ENCODE results near the gene HEXIM1.

The HEXIM1 gene

GRCh38 chr17:45147581-45148182, 593 bp upstream of the HEXIM1 start:
- peak; percentile 61 for DNase-seq

DNA sequence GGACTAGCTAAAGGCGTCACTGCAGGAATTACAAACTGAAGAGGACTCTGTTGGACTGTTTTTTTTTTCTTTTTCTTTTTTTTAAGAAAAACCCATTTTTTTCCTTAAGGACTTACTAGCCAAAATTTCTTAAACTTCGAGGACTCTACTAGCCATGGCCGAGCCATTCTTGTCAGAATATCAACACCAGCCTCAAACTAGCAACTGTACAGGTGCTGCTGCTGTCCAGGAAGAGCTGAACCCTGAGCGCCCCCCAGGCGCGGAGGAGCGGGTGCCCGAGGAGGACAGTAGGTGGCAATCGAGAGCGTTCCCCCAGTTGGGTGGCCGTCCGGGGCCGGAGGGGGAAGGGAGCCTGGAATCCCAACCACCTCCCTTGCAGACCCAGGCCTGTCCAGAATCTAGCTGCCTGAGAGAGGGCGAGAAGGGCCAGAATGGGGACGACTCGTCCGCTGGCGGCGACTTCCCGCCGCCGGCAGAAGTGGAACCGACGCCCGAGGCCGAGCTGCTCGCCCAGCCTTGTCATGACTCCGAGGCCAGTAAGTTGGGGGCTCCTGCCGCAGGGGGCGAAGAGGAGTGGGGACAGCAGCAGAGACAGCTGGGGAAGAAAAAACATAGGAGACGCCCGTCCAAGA, 878 bp downstream of the HEXIM1 start:
- peak; percentile 60 for DNase-seq

- DNase-seq, result peak; percentile 21
Measured at GRCh38 chr17:45149669-45150664, 1.7 kb downstream of the HEXIM1 start.

- DNase-seq, result no peak
Measured at GRCh38 chr17:45150911-45151809, 2.9 kb downstream of the HEXIM1 start.

- DNase-seq, result no peak
Measured at GRCh38 chr17:45155029-45155428, 6.8 kb downstream of the HEXIM1 start.

DNA sequence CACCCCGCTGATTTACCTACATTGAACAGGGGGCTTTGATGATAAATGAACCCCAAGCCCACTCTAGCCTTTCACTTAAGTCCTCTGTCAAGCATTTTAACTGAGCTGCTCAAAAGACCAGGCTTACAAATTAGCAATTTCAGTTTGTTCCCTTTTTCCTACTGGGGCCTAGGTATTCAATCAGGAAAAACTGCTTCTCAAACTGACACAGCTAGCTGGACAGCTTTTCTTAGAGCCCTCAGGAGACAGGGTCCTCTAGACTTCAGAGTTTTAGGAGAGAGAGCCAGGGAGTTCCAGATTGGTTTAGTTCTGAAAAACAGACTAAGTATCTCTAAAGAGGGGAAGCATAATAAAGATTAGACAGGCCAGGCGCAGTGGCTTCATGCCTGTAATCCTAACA, 7.2 kb downstream of the HEXIM1 start:
- DNase-seq, result no peak

DNA sequence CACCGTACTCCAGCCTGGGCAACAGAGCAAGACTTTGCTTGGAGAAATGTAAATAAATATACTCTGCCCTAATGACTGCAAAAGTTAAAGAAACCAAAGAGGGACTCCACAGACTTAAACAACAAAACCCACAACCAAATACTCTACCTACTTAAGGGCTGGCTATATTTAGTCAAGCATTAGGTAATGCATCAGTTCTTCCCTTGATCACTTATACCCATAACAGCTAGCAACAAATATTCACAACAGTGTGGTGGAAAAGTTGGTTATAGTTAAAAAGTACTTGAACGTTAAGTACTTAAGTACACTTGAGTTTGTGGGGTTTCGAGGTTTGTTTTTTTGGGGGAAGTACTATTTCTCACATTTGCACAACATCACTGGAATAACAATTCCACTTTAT, 8.0 kb downstream of the HEXIM1 start:
- no peak for DNase-seq

- DNase-seq, result peak; percentile 48
Measured at GRCh38 chr17:45160447-45161287, 12.4 kb downstream of the HEXIM1 start.

DNA sequence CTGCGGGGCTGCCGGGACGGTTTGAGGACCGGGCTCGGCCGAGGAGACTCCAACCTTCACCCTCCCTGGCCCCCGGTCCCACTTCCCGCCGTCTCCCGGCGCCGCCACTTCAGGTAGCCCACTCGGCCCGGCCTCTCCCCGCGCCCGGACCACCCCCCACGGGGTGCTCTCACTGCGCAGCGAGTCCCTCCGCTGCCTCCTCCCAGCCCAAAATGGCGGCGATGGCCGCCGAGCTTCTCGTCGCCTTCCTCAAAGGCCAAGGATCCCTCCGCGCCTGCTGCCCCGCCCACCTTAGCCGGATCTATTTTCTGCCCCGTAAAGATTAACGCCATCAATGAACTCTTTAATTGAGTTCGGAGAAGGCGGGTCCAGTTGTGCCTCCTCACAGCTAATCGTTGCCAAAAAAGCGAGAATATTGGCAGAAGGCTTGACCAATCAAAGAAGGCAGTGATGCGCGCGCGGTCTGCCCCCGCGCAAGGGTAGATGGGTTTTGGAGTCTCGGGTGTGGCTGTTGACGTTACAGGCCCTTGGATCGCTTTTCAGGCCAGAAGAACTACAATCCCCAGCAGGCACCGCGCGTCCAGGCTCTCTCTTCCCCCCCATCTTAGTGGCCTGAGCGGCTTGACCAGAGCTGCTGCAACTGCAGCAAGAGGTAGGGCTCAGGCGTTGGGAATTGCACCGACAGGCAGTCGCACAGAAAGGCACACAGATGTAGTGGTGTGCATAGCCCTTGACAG, 13.2 kb downstream of the HEXIM1 start, which contains the start of gene HEXIM2:
Gene HEXIM2, plus strand, starts transcription at position 588 of the 737 bp plus-strand sequence. CDS start 919 bp downstream, outside the sequence.
- peak; percentile 98 for DNase-seq

- no peak for DNase-seq
Measured at GRCh38 chr17:45162025-45162687, 13.9 kb downstream of the HEXIM1 start.

GRCh38 chr17:45164734-45165269, 16.5 kb downstream of the HEXIM1 start:
- DNase-seq, result no peak

DNA sequence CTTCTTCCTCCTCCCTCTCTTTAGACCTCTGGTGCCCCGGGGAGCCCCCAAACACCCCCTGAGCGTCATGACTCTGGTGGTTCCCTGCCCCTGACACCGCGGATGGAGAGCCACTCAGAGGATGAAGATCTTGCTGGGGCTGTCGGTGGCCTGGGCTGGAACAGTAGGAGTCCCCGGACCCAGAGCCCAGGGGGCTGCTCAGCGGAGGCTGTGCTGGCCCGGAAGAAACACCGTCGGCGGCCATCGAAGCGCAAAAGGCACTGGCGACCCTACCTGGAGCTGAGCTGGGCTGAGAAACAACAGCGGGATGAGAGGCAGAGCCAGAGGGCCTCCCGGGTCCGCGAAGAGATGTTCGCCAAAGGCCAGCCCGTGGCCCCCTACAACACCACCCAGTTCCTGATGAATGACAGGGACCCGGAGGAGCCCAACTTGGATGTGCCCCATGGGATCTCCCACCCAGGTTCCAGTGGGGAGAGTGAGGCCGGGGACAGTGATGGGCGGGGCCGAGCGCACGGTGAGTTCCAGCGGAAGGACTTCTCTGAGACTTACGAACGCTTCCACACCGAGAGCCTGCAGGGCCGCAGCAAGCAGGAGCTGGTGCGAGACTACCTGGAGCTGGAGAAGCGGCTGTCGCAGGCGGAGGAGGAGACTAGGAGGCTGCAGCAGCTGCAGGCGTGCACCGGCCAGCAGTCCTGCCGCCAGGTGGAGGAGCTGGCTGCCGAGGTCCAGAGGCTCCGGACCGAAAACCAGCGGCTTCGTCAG, 20.9 kb downstream of the HEXIM1 start:
- no peak for DNase-seq

GRCh38 chr17:45170280-45170930, 22.1 kb downstream of the HEXIM1 start:
- DNase-seq, result no peak

DNA sequence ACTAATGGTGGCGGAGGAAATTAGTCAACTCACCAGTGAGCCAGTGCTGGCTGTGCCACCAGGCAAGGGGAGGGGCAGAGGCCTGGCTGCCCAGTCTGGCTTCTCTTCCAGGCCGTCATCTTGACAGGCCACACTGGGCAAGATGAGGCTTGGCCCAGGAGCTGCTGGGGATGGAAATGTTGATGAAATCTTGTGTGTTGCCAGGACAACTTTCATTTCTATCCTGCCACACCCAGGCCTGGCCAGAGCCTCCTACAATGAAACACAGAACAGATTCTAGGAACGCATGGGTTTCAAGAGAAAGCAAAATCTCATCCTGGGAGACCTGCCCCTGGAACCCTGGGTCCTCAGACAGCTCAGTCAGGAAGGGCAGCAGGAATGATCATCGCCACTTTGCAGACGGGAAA, 22.7 kb downstream of the HEXIM1 start:
- no peak for DNase-seq

GRCh38 chr17:45171338-45172231, 23.3 kb downstream of the HEXIM1 start:
- no peak for DNase-seq

- no peak for DNase-seq
Measured at GRCh38 chr17:45172232-45172540, 23.9 kb downstream of the HEXIM1 start.

GRCh38 chr17:45172541-45173286, 24.4 kb downstream of the HEXIM1 start:
- DNase-seq, result peak; percentile 43

All from effector CD8-positive, alpha-beta T cell (primary cell).